Measurements from ENCODE around the gene ATXN2L.

- TF ChIP-seq CTCF (IDR thresholded peaks at IDR 0.05 in 8 of 11, conservative IDR thresholded peaks at IDR 0.05 in 3 of 11) = no peak
- no peak for TF ChIP-seq POLR2A (IDR thresholded peaks at IDR 0.05)
- no peak for TF ChIP-seq POLR2AphosphoS5 (IDR thresholded peaks at IDR 0.05)
These were observed 17.1 kb downstream of the ATXN2L start for GRCh38 chr16:28839899-28840298.

All from spleen (tissue), 7 donors.